Activated naive CD4-positive, alpha-beta T cell treated with anti-CD3 and anti-CD28 coated beads, Interleukin-2, amount 50 U/mL, for 16 hours (primary cell): Measurements from ENCODE around the gene LRRN2.
"Not testable (repeated sequence)": the region's sequence is repeated elsewhere in the genome, so short reads cannot be mapped to it uniquely, and the experiment has no call there.

ENCODE experiments used
- DNase-seq: peaks from one replicate; pipeline ENCODE4 v3.0.0-alpha.2; 2020

The LRRN2 gene

GRCh38 chr1:204658295-204658694, 27.2 kb downstream of the LRRN2 start:
- no peak for DNase-seq

GRCh38 chr1:204653590-204654340, 31.8 kb downstream of the LRRN2 start:
- no peak for DNase-seq

GRCh38 chr1:204652497-204652896, 33.0 kb downstream of the LRRN2 start:
- DNase-seq: no peak

- DNase-seq: no peak
Observed at GRCh38 chr1:204651843-204652421, 33.6 kb downstream of the LRRN2 start.

- no peak for DNase-seq
Observed at GRCh38 chr1:204650911-204651570, 34.5 kb downstream of the LRRN2 start.

- no peak for DNase-seq
Observed at GRCh38 chr1:204649721-204650521, 35.6 kb downstream of the LRRN2 start.

GRCh38 chr1:204648576-204648975, 37.0 kb downstream of the LRRN2 start:
- no peak for DNase-seq

- no peak for DNase-seq
Observed at GRCh38 chr1:204647805-204648153, 37.8 kb downstream of the LRRN2 start.

- no peak for DNase-seq
Observed at GRCh38 chr1:204647114-204647804, 38.3 kb downstream of the LRRN2 start.

- DNase-seq: no peak
Observed at GRCh38 chr1:204645666-204646065, 39.9 kb downstream of the LRRN2 start.

- no peak for DNase-seq
Observed at GRCh38 chr1:204645251-204645650, 40.3 kb downstream of the LRRN2 start.

- DNase-seq: no peak
Observed at GRCh38 chr1:204643503-204643902, 42.0 kb downstream of the LRRN2 start.

GRCh38 chr1:204641936-204642335, 43.6 kb downstream of the LRRN2 start:
- DNase-seq: no peak

- DNase-seq: no peak
Observed at GRCh38 chr1:204641455-204641854, 44.1 kb downstream of the LRRN2 start.

GRCh38 chr1:204640578-204640977, 45.0 kb downstream of the LRRN2 start:
- DNase-seq: no peak

GRCh38 chr1:204634260-204634910, 51.2 kb downstream of the LRRN2 start:
- DNase-seq: no peak

- DNase-seq: no peak
Observed at GRCh38 chr1:204633665-204634064, 51.9 kb downstream of the LRRN2 start.

GRCh38 chr1:204630132-204630905, 55.2 kb downstream of the LRRN2 start:
- DNase-seq: no peak

GRCh38 chr1:204629459-204629858, 56.1 kb downstream of the LRRN2 start:
- not testable (repeated sequence) for DNase-seq

GRCh38 chr1:204628868-204629267, 56.7 kb downstream of the LRRN2 start:
- DNase-seq: no peak

GRCh38 chr1:204627436-204627835, 58.1 kb downstream of the LRRN2 start:
- DNase-seq: no peak
